ENCODE data around the gene EYA4. TPM values are rescaled to one million over a fixed set of nuclear protein-coding genes. Genes with fewer than 3 reads are reported as not detected.

The EYA4 gene
- total RNA-seq, 1 experiment from 2014 or later, result not detected

- Mint-ChIP-seq H3K4me3 (ENCODE audit: unreplicated experiment) (no peak overlapping the region), H3K4me1 (ENCODE audit: low read depth, unreplicated experiment) (no peaks in the 10 kb centered on the region), H3K27me3 (ENCODE audit: insufficient read depth, unreplicated experiment) (peaks cover 27% of the 10 kb centered on the region), H3K27ac (ENCODE audit: unreplicated experiment) (no peak overlapping the region), H3K9me3 (ENCODE audit: unreplicated experiment) (no peaks in the 10 kb centered on the region), H3K36me3 (ENCODE audit: insufficient read depth, unreplicated experiment) (no peaks in the 10 kb centered on the region)
- POLR2A ChIA-PET, result no interaction called here
- CTCF ChIA-PET, result no interaction called here
- Histone ChIP-seq H3K36me3 (ENCODE audit: control insufficient read depth, insufficient read depth, low read length) (no peaks in the 10 kb centered on the region), H3K4me3 (ENCODE audit: low read depth, low read length) (no peak overlapping the region), H3K27me3 (replicated peaks; ENCODE audit: control insufficient read depth, insufficient read depth, low read length) (no peaks in the 10 kb centered on the region), H3K9me3 (no peaks in the 10 kb centered on the region; the same call in 1 of the 2 replicates), H3K4me1 (no peaks in the 10 kb centered on the region)
- intact Hi-C loops (cut with micrococcal nuclease; ENCODE audit: unreplicated experiment), result no loop called here
- BruUV-seq (replicated peaks), result no TSS peak
- TF ChIP-seq CTCF (IDR thresholded peaks at IDR 0.05; ENCODE audit: insufficient read depth in 1 of 2, low read depth in 1 of 2, low read length in 1 of 2, severe bottlenecking in 1 of 2, unreplicated experiment in 1 of 2), result no peak
- no peak for DNase-seq
Observed at GRCh38 chr6:133426038-133426437, 184.9 kb downstream of the EYA4 start.

DNA sequence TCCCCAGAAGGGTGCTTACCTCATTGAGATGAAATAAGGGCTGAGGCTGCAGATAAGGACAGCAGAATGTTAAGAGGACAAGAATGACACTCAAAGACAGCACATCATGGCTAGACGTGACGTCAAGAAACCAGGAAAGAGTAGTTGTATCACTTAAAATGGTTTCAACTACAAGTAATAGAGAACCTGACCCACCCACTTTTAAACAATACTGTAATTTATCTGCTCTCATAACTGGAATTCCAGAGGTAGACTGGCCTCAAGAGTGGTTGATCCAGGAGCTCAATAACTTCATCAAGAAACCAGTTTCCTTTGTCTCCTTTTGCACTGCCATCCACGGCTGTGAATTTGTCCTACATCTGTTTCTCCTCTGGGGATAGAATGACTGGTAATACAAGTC, 187.1 kb downstream of the EYA4 start:
- Histone ChIP-seq H3K27me3 (replicated peaks; ENCODE audit: control insufficient read depth, insufficient read depth, low read length) (no peaks in the 10 kb centered on the region), H3K36me3 (ENCODE audit: control insufficient read depth, insufficient read depth, low read length) (no peaks in the 10 kb centered on the region), H3K4me3 (ENCODE audit: low read depth, low read length) (no peak overlapping the region), H3K9me3 (no peaks in the 10 kb centered on the region), H3K4me1 (no peaks in the 10 kb centered on the region)
- POLR2A ChIA-PET, result no interaction called here
- CTCF ChIA-PET, result no interaction called here
- no peak for TF ChIP-seq CTCF (IDR thresholded peaks at IDR 0.05; ENCODE audit: insufficient read depth in 1 of 2, low read depth in 1 of 2, low read length in 1 of 2, severe bottlenecking in 1 of 2, unreplicated experiment in 1 of 2)
- BruUV-seq (replicated peaks), result no TSS peak
- Mint-ChIP-seq H3K27me3 (ENCODE audit: insufficient read depth, unreplicated experiment) (peaks cover 23% of the 10 kb centered on the region), H3K4me3 (ENCODE audit: unreplicated experiment) (no peak overlapping the region), H3K27ac (ENCODE audit: unreplicated experiment) (no peak overlapping the region), H3K36me3 (ENCODE audit: insufficient read depth, unreplicated experiment) (no peaks in the 10 kb centered on the region), H3K4me1 (ENCODE audit: low read depth, unreplicated experiment) (no peaks in the 10 kb centered on the region), H3K9me3 (ENCODE audit: unreplicated experiment) (no peaks in the 10 kb centered on the region)
- DNase-seq, result no peak
- intact Hi-C loops (cut with micrococcal nuclease; ENCODE audit: unreplicated experiment), result no loop called here

DNA sequence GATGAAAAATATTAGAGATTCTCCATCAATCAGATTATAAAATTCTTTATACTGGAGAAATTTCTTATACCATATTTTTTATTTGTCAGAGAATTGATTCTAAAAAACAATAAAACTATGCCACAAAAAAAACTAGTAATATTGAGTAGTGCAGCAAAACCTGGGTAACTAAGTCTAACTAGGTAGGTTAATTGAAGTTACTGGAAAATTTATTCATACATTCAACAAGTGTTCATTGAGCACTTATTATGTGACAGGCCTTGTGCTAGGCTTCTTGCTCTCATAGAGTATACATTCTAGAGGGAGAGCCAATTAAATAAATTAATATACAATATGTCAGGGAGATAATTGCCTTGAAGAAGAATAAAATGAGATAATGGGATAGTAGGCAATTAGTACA, 189.4 kb downstream of the EYA4 start:
- no peak overlapping the region for H3K4me3 Mint-ChIP-seq (ENCODE audit: unreplicated experiment)
- intact Hi-C loops (cut with micrococcal nuclease; ENCODE audit: unreplicated experiment), result no loop called here
- BruUV-seq (replicated peaks), result no TSS peak
- peaks cover 30% of the 10 kb centered on the region for H3K27me3 Mint-ChIP-seq (ENCODE audit: insufficient read depth, unreplicated experiment)
- DNase-seq, result no peak
- H3K4me1 Mint-ChIP-seq (ENCODE audit: low read depth, unreplicated experiment), result no peaks in the 10 kb centered on the region
- Histone ChIP-seq H3K4me1 (no peaks in the 10 kb centered on the region), H3K27me3 (replicated peaks; ENCODE audit: control insufficient read depth, insufficient read depth, low read length) (no peaks in the 10 kb centered on the region), H3K4me3 (ENCODE audit: low read depth, low read length) (no peak overlapping the region), H3K36me3 (ENCODE audit: control insufficient read depth, insufficient read depth, low read length) (no peaks in the 10 kb centered on the region), H3K9me3 (no peaks in the 10 kb centered on the region)
- POLR2A ChIA-PET, result no interaction called here
- CTCF ChIA-PET, result no interaction called here
- no peaks in the 10 kb centered on the region for H3K36me3 Mint-ChIP-seq (ENCODE audit: insufficient read depth, unreplicated experiment)
- no peak for TF ChIP-seq CTCF (IDR thresholded peaks at IDR 0.05; ENCODE audit: insufficient read depth in 1 of 2, low read depth in 1 of 2, low read length in 1 of 2, severe bottlenecking in 1 of 2, unreplicated experiment in 1 of 2)
- no peaks in the 10 kb centered on the region for H3K9me3 Mint-ChIP-seq (ENCODE audit: unreplicated experiment)
- no peak overlapping the region for H3K27ac Mint-ChIP-seq (ENCODE audit: unreplicated experiment)
